NT2/D1 (cell line): ENCODE measurements around the gene KRTAP5-3.
A peak's percentile ranks its signal among the peaks of the same experiment; 100 is the strongest.

Experiments used
- DNase-seq: peaks from one replicate; pipeline ENCODE4 v3.0.0-alpha.2; 2011; ENCODE audit warnings: low read depth, low spot score
- H3K27me3 ChIP-seq: 2 replicates; pipeline ENCODE4 v1.6.0; 2011; ENCODE audit warnings: mild to moderate bottlenecking; ENCODE audit not compliant: insufficient read length, insufficient read depth
- H3K36me3 ChIP-seq: 2 replicates; pipeline ENCODE4 v1.6.1; 2011; ENCODE audit warnings: mild to moderate bottlenecking, low read length, mixed read lengths; ENCODE audit not compliant: insufficient read depth, insufficient read length
- H3K4me1 ChIP-seq: 2 replicates; pipeline ENCODE4 v1.5.1; 2011; ENCODE audit not compliant: insufficient read depth, insufficient read length
- H3K4me3 ChIP-seq: 2 replicates; pipeline ENCODE4 v1.5.1; 2011; ENCODE audit warnings: low read depth; ENCODE audit not compliant: insufficient read length
- H3K9ac ChIP-seq: 2 replicates; pipeline ENCODE4 v1.6.0; 2011; ENCODE audit warnings: low read depth; ENCODE audit not compliant: insufficient read length
- H3K9me3 ChIP-seq: 2 replicates; pipeline ENCODE4 v1.5.1; 2011; ENCODE audit warnings: mild to moderate bottlenecking, low read length; ENCODE audit not compliant: insufficient read depth
- SUZ12 ChIP-seq: IDR thresholded peaks from 2 replicates; pipeline ENCODE4 v1.6.1; 2011; ENCODE audit not compliant: insufficient read length, insufficient read depth; ENCODE audit errors: extremely low read depth
- YY1 ChIP-seq: IDR thresholded peaks from 2 replicates; pipeline ENCODE4 v1.6.1; 2011; ENCODE audit not compliant: insufficient read length, insufficient read depth
- ZNF274 ChIP-seq: IDR thresholded peaks from 2 replicates; pipeline ENCODE4 v1.6.1; 2011; ENCODE audit warnings: mild to moderate bottlenecking, low read depth, low read length

Gene KRTAP5-3, protein sequence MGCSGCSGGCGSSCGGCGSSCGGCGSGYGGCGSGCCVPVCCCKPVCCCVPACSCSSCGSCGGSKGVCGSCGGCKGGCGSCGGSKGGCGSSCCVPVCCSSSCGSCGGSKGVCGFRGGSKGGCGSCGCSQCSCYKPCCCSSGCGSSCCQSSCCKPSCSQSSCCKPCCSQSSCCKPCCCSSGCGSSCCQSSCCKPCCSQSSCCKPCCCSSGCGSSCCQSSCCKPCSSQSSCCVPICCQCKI

DNA sequence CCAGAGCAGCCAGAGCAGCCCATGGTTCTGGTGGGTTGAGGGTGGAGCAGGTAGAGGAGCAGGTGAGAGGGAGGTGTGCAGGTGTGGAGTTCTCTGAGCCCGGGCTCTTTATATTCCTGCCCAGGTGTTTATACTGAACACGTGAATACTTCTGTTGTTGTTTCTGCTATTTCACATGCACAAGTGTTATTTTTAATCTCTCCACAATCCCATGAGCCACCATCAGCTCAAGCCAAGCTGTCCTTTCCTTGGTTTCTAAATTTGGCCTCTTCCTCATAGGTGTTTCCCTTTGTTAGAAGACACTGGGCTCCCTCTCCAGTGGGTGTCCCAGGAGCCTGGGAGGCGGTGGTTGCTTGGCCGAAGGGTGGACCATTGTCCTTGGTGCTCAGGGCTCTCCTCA, at the start of gene KRTAP5-3:
Gene KRTAP5-3, minus strand, starts transcription at position 101 of the 400 bp plus-strand sequence. Its CDS starts 78 bp downstream, at position 23.
- DNase-seq = no peak
- TF ChIP-seq ZNF274 = no peak
- TF ChIP-seq YY1 = no peak
- no peak for TF ChIP-seq SUZ12
- Histone ChIP-seq H3K9me3 (no peaks in the 10 kb centered on the region), H3K4me1 (peaks cover 10% of the 10 kb centered on the region), H3K9ac (peak within 1 kb of the TSS; percentile 33), H3K27me3 (peaks cover 30% of the 10 kb centered on the region), H3K36me3 (no peaks in the 10 kb centered on the region), H3K4me3 (no peak within 1 kb of the TSS)

DNA sequence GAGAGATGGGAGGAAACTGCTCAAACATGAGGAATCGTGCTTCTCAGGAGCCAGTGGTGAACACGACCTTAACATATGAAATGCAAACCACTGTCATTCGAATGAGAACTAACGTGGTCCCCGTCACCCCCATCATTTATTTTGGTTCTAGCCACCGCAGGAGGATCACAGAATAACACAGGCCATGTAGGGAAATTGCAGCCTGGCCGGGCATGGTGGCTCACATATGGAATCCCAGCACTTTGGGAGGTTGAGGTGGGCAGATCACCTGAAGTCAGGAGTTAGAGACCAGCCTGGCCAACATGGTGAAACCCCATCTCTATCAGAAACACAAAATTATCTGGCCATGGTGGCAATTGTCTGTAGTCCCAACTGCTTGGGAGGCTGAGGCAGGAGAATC, 48.4 kb upstream of the KRTAP5-3 start:
- DNase-seq = no peak
- Histone ChIP-seq H3K27me3 (peaks cover 23% of the 10 kb centered on the region), H3K9me3 (no peaks in the 10 kb centered on the region), H3K4me3 (no peak overlapping the region), H3K9ac (no peak overlapping the region), H3K4me1 (peaks cover 19% of the 10 kb centered on the region), H3K36me3 (no peaks in the 10 kb centered on the region)
- TF ChIP-seq ZNF274 = no peak
- no peak for TF ChIP-seq SUZ12
- TF ChIP-seq YY1 = no peak

DNA sequence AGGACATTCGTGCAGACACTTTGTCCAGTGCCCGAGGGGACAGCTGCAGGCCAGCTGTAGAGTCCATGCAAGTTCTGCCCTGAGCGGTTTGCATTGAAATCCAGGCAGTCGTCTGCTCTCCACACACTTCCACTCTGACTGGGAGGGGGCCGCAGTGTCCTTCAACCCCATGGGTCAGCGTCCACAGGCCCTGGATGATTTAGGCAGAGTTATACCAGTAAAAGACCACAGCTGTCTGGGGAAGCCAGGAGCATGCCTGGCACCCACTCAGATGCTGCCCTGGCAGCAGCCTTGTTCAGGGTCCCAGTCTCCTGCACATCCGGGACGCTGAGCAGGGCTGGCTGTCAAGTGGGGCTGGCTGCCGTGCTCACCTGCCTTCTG, 47.8 kb upstream of the KRTAP5-3 start:
- H3K4me1 ChIP-seq = peaks cover 20% of the 10 kb centered on the region

DNA sequence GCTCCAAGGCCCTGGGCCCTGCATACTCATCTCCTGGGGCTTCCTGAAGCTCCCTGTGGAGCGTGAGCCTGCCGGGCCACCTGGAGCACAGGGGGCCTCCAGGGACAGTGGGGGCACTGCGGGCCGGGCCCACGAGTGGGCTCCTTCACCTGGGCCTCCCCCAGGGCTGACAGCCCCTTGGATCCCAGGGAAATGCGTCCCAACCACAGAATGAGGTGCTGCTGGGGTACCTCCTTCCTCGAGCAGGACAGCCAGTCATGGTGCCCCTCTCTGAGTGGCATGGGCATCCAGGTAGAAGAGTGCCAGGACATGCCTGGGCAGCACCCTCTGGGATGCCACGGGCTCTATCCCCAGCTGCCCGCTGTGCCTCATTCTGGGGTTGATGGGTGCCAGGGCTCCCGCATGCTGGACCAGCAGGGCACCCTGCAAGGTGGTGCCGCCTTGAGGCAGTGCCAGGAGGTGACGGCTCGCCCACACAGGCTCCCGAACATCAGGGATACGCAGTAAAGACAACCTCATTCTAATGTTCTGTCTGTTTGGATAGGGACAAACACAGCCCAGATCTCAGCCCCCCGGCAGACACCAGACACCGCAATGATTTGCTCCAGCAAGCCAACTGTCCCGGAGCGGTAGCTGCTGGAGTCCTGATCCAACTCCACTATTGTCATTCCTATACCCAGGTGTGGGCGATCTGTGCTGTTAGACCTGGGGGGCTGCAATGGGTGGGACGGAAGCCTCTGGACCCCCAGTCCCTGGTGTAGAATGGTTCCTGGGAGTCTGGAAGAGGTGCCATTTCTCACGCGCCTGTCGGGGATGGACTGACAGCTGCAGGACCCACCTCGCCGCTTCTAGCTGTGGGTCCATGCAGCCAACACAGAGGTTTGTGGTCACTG, 47.2 kb upstream of the KRTAP5-3 start:
- Histone ChIP-seq H3K9me3 (no peaks in the 10 kb centered on the region), H3K4me1 (peaks cover 22% of the 10 kb centered on the region), H3K9ac (no peak overlapping the region), H3K4me3 (no peak overlapping the region), H3K27me3 (peaks cover 23% of the 10 kb centered on the region), H3K36me3 (no peaks in the 10 kb centered on the region)
- no peak for DNase-seq
- TF ChIP-seq YY1 = no peak
- TF ChIP-seq ZNF274 = no peak
- no peak for TF ChIP-seq SUZ12

More for the DNA sequence above, 47.8 kb upstream of the KRTAP5-3 start:
- TF ChIP-seq ZNF274 (no peak), YY1 (no peak), SUZ12 (no peak)
- Histone ChIP-seq H3K9ac (peak overlapping the region; percentile 18), H3K4me3 (no peak overlapping the region), H3K27me3 (peaks cover 23% of the 10 kb centered on the region), H3K9me3 (no peaks in the 10 kb centered on the region), H3K36me3 (no peaks in the 10 kb centered on the region)
- no peak for DNase-seq

DNA sequence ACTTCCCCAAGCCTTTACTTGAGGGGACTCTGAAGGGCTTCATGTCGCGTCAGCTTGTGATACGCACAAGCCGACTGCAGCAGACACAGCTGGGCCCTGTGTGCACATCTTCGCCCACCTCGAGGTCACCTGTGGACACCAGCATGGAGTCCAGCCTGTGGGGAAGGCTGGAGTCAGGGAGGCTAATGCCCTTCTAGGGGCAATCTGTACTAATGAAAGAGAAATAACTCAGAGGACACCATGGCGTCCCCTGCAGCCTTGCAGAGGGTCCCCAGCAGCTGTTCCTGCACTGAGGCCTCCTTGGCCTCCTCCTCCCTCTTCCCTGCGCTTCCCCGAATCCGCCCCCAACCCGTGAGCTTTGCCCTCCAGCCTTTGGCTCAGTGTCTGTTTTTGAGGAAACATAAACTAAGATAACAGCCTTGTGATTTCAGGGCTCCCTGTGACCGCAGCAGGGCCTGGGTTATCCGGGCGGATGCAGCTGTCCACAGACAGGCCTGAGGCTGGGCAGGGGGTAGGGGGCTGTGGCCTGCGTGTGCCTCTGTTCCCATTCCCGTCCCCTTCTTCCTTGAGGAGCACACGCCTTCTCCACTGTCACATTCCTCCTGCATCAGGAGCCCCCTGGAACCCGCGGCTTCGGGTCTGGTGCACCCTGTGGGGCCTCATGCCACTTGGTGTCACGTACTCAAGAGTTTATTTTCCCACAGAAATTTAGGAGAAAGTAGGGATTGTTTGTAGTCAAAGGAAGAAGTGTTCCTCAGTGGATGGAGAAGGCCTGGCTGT, 46.3 kb upstream of the KRTAP5-3 start:
- H3K9ac ChIP-seq = no peak overlapping the region
- H3K4me3 ChIP-seq = no peak overlapping the region
- H3K36me3 ChIP-seq = no peaks in the 10 kb centered on the region
- H3K27me3 ChIP-seq = peaks cover 19% of the 10 kb centered on the region
- no peaks in the 10 kb centered on the region for H3K9me3 ChIP-seq
- peaks cover 22% of the 10 kb centered on the region for H3K4me1 ChIP-seq
- no peak for TF ChIP-seq YY1
- TF ChIP-seq SUZ12 = no peak
- TF ChIP-seq ZNF274 = no peak
- no peak for DNase-seq

DNA sequence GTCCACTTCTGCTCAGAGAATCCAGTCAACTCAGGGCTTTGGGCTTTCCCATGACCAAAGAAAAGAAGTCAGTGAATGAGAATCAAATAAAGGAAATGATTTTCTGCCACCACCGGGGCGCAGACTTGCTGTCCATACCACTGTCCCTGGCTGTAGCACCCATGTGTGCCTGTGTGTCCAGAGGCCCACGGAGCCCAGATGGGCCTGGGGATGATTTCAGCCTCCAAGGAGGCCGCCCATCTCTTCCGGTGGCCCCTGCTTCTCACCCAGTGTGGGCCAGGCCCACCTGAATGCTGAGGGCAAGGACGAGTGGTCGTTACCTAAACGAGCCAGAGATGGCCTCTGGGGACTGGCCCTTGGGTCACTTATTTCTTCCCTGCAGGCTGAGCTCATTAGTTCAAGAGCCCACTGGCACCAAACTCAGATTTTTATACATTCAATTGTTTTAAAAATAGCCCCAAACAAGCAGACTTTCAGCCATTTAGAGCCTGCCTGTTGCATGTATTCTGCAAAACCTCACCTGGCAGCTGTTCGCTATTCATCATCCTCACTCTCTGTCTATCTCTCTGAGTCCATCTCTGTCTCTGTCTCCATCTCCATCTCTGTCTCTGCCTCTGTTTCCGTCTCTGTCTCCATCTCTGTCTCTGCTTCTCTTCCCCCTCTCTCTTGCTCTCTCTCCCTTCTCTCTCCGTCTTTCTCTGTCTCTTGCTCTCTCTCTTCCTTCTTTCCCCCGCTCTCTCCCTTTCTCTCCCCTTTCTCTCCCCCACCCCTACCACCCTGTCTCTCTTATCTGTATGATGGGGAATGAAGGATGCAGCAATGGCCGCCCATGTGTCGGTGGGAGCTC, 45.5 kb upstream of the KRTAP5-3 start:
- Histone ChIP-seq H3K9me3 (no peaks in the 10 kb centered on the region), H3K4me1 (peaks cover 22% of the 10 kb centered on the region), H3K9ac (no peak overlapping the region), H3K36me3 (no peaks in the 10 kb centered on the region), H3K4me3 (no peak overlapping the region), H3K27me3 (peaks cover 19% of the 10 kb centered on the region)
- TF ChIP-seq ZNF274 (no peak), SUZ12 (no peak), YY1 (no peak)
- no peak for DNase-seq
